ENCODE data around the gene NEIL3. TPM values are rescaled to one million over a fixed set of nuclear protein-coding genes. Genes with fewer than 3 reads are reported as not detected.
"Not testable (repeated sequence)": the region's sequence is repeated elsewhere in the genome, so short reads cannot be mapped to it uniquely, and the experiment has no call there.

NEIL3 gene
- total RNA-seq, 2 experiments from 2014 or later: 10.9 to 12.3 TPM

- ChIA-PET POLR2A (no interaction called here), CTCF (no interaction called here)
These were observed 11.8 kb upstream of the NEIL3 start for GRCh38 chr4:177297785-177298391.

DNA sequence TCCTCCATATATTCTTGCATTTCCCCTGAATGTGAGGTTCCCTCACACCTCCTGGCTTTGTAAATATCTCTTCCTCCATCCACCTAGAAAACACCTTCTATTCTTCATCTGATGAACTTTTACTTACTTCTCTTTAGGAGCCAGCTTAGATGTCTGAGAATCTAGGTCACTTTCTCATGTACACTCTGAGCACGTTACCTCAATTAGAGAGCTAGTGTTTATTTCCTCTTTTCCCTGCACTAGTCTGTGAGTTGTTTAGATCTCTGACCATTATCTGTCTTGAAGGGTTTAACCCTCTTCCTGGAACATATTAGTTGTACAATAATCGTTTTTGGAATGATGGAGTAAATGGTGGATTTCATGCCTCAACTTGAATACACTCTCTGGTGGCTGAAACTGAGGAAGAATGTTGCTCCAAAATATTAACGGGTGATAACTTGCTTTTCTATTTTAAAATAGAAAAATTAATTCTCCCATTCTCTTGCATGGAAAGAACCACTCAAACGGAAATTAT, 8.5 kb upstream of the NEIL3 start:
- CTCF ChIA-PET: no interaction called here
- POLR2A ChIA-PET: no interaction called here

DNA sequence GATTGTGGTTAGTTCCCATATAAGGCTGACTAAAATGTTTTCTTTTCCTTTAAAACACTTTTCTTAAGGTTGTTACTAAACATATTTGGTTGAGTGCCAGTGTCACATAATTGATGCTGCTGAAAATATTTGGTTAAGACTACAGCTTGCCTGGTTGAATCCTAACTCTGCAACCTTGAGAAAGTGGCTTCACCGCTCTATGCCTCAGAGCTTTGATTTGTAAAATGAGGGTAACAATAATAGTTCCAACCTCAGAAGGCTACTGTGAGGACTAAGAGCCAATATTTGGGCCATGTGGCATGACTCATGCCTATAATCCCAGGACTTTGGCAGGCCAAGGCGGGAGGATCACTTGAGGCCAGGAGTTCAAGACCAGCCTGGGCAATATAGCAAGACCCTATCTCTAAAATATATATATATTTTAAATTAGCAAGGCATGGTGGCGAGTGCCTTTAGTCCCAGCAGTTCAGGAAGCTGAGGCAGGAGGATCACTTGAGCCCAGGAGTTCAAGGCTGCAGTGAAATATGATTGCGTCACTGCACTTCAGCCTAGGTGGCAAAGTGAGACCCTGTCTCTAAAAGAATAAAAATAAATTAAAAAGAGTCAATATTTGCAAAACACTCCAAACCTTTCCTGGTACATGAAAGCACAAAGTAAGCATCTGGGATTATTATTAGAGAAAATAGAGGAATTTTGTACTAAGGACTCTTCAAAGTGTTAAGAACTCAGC, 7.1 kb upstream of the NEIL3 start:
- ChIA-PET CTCF (no interaction called here), POLR2A (no interaction called here)

- ChIA-PET CTCF (no interaction called here), POLR2A (no interaction called here)
These were observed 5.6 kb upstream of the NEIL3 start for GRCh38 chr4:177304094-177304493.

- CTCF ChIA-PET, POLR2A ChIA-PET: not testable (repeated sequence)
These were observed 4.8 kb upstream of the NEIL3 start for GRCh38 chr4:177304864-177305263.

GRCh38 chr4:177308125-177308524, 1.5 kb upstream of the NEIL3 start:
- POLR2A ChIA-PET: interaction anchor here (2.3 kb wide), 1 partner anchor 134 kb away, joined by 16 read pairs; the partner anchor contains the start of gene AGA
- CTCF ChIA-PET: no interaction called here

GRCh38 chr4:177308847-177309521, 690 bp upstream of the NEIL3 start:
- ChIA-PET POLR2A (interaction anchor here (2.3 kb wide), 1 partner anchor 133 kb away, joined by 16 read pairs; the partner anchor contains the start of gene AGA), CTCF (interaction anchor here (1.1 kb wide), 1 partner anchor 25 kb away, joined by 3 read pairs; no protein-coding TSS in a partner anchor)

DNA sequence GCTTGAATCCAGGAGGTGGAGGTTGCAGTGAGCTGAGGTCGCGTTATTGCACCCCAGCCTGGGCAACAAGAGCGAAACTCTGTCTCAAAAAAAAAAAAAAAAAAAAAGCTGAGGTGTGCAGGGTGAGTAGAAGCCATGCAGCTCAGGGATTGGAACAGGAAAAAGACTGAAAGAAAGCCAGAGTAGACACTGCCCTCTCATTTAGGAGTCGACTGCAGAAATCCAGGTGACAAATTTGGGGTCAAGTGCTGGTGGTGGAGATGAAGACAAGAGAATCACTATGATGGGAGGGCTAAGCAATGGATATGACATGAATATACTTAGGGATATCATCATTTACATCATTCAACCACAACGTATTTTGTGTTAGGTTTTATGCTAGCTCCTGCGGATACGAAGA, 1.9 kb downstream of the NEIL3 start:
- ChIA-PET CTCF (interaction anchor here (0.7 to 1.3 kb wide), 2 partner anchors 12 to 23 kb away, joined by 3 to 4 read pairs; no protein-coding TSS in a partner anchor), POLR2A (no interaction called here)

DNA sequence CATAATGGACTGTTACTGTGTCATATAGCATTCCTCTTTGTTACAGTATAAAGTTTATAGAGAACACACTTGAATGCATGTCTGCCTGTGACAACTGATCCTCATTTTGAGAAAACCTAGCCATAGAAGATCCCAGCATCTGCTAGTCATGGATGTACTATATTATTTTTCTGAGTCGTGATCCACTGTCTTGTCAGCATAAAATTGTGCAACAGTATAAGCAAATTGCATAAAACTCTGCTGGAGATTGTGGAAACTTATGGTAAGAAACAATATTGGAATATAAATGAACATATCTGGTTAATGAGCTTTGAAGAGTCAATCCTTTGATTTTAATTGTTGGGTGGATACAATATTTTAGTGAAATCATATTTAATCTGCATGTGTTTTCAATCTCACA, 3.6 kb downstream of the NEIL3 start:
- CTCF ChIA-PET: no interaction called here
- POLR2A ChIA-PET: no interaction called here

GRCh38 chr4:177315767-177316464, 6.2 kb downstream of the NEIL3 start:
- ChIA-PET POLR2A (no interaction called here), CTCF (no interaction called here)

DNA sequence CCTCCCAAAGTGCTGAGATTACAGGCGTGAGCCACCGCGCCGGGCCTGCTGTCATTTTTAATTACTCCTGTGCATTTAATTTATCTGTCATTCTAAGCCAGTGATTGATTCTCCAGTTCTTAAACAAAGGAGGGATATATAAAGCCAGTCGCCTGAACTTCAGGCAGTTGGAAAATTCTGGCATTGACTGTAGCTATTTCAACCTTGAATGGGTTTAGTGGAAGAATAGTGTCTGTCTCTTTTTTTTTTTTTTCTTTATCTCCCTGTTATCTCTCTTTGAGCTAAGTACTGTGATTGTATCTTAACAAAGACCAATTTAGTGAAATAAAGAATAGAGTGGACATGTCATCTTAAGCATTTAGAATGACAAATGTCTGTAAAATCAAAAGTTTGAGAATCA, 11.0 kb downstream of the NEIL3 start:
- ChIA-PET CTCF (no interaction called here), POLR2A (no interaction called here)

DNA sequence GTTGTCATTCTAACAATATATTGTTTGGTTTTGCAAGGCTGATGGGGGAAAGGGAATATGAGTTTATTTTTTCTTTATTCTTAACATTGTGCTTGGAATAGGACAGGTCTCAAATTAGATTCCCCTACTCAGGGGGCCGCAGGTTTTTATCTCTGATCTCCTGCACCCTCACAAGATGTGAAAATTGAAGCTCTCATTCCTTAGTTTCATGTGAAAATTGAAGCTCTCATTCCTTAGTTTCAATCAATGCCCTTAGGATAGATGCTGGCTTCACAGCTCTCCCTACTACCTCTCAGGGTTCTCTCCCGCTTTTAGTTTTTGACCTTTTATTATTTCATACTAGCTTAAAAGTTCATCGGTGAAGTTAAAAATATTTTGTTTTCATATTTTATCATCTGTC, 12.0 kb downstream of the NEIL3 start:
- CTCF ChIA-PET: interaction anchor here (1.2 kb wide), 1 partner anchor 11 kb away, joined by 3 read pairs; no protein-coding TSS in a partner anchor
- POLR2A ChIA-PET: no interaction called here

- POLR2A ChIA-PET: no interaction called here
- CTCF ChIA-PET: interaction anchor here (1.1 to 1.2 kb wide), 2 partner anchors 10 to 72 kb away, joined by 3 read pairs; no protein-coding TSS in a partner anchor
These were observed 12.6 kb downstream of the NEIL3 start for GRCh38 chr4:177322266-177322665.

- ChIA-PET POLR2A (no interaction called here), CTCF (interaction anchor here (1.1 to 1.2 kb wide), 2 partner anchors 9 to 73 kb away, joined by 3 read pairs; no protein-coding TSS in a partner anchor)
These were observed 13.2 kb downstream of the NEIL3 start for GRCh38 chr4:177322881-177323280.

GRCh38 chr4:177323416-177323815, 13.7 kb downstream of the NEIL3 start:
- CTCF ChIA-PET: no interaction called here
- POLR2A ChIA-PET: no interaction called here

DNA sequence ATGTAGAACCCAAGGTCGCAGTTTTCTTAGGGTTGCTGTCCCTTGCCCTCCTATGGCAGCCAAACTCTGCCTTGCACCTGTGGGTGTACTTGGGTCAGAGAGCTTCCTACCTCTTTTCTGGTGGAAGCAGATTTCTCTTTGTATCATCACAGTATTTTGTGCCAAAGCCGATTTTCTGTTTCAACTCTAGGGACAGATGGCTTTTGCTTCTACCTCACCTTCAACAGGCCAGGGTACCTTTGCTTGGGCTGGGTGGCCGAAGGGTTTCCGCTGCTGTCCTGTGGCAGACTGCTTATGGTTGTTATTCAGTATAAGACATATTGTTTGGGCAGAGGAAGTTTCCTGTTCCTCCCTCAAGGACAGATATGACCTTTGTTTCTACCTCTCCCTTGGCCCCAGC, 22.4 kb downstream of the NEIL3 start:
- CTCF ChIA-PET: interaction anchor here (1.7 kb wide), 1 partner anchor 10 kb away, joined by 3 read pairs; no protein-coding TSS in a partner anchor

DNA sequence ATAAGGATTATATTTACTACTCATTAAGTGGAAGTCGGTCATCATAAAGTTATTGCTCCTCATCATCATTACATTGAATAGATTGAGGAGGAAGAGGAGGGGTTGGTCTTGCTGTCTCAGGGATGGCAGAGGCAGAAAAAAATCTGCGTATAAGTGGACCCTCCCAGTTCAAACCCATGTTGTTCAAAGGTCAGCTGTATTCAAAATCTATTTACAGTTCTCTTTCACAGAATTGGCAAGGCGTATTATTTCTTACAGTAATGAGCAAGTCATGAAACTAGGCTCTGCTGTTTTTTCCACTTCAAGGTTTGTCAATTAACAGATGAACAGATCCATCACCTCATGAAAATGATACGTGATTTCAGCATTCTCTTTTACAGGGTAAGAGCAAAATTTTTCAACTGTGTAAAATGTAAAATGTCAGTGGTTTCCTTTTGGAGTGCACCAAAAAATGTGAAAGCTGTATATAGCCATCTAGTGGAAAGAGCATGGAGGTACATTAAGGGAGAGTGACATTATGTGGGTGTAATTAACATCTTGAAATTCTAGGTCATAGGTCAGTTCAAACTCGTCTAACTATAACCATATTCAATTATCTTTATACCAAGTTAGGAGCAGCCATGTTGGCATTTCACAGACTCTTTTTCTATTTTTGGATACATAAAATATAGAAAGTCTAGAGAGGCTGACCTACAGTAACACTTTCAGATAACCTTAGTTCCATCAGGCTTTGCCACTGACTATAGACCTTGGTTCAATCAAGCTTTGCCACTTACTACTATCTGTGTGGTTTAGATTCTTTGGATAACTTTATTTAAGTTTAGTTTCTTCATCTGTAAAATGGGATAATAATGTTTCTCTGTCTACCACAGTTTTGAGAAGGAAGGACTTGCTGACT, 30.1 kb downstream of the NEIL3 start:
- POLR2A ChIA-PET: no interaction called here
- CTCF ChIA-PET: interaction anchor here (1.8 kb wide), 1 partner anchor 90 kb away, joined by 9 read pairs; no protein-coding TSS in a partner anchor

More for the DNA sequence above, 22.4 kb downstream of the NEIL3 start:
- POLR2A ChIA-PET: no interaction called here

GRCh38 chr4:177348348-177348747, 38.7 kb downstream of the NEIL3 start:
- POLR2A ChIA-PET: no interaction called here
- CTCF ChIA-PET: interaction anchor here (0.7 kb wide), 1 partner anchor 489 kb away, joined by 4 read pairs; no protein-coding TSS in a partner anchor

- ChIA-PET POLR2A (no interaction called here), CTCF (interaction anchor here (0.7 kb wide), 1 partner anchor 488 kb away, joined by 4 read pairs; no protein-coding TSS in a partner anchor)
These were observed 39.5 kb downstream of the NEIL3 start for GRCh38 chr4:177349191-177349590.

All from activated CD8-positive, alpha-beta memory T cell treated with anti-CD3 and anti-CD28 coated beads for 36 hours (primary cell).